Natural killer cell (primary cell): ENCODE measurements around the gene SULT4A1. TPM values are rescaled to one million over a fixed set of nuclear protein-coding genes. Genes with fewer than 3 reads are reported as not detected.

Experiments
- ATAC-seq, 3 donors: fragments of 150-1000 bp in 2 of 3; fragments of 200-7000 bp in 1 of 3; cut with Tn5 transposase; 1 replicate in 1 of 3; 2 replicates in 2 of 3; pipeline ENCODE4 v1.10.0; 2021; ENCODE audit warnings: mild to moderate bottlenecking in 2 of 3, moderate library complexity in 2 of 3
- DNase-seq, 2 donors: peaks; one replicate each; pipeline versions ENCODE4 v3.0.0 to v3.0.0-alpha.2; 2013 to 2021; ENCODE audit warnings: mixed read lengths in 1 of 2
- H3K27ac ChIP-seq: one replicate; pipeline ENCODE4 v1.5.1; 2013; ENCODE audit warnings: mild to moderate bottlenecking, low read length
- H3K27me3 ChIP-seq: one replicate; pipeline ENCODE4 v1.6.1; 2013; ENCODE audit warnings: low read length; ENCODE audit not compliant: control insufficient read depth, insufficient read depth
- H3K36me3 ChIP-seq: one replicate; pipeline ENCODE4 v1.6.1; 2013; ENCODE audit warnings: low read length; ENCODE audit not compliant: control insufficient read depth, insufficient read depth
- H3K4me1 ChIP-seq: one replicate; pipeline ENCODE4 v1.6.1; 2013; ENCODE audit warnings: low read length; ENCODE audit not compliant: control insufficient read depth, insufficient read depth
- H3K4me3 ChIP-seq: one replicate; pipeline ENCODE4 v1.5.1; 2013; ENCODE audit warnings: low read length
- H3K9me3 ChIP-seq: one replicate; pipeline ENCODE4 v1.6.1; 2013; ENCODE audit warnings: low read length; ENCODE audit not compliant: control insufficient read depth, insufficient read depth
- H3K27ac Mint-ChIP-seq, 2 donors: one replicate each; pipeline ENCODE4 v1.8.0; 2022; ENCODE audit warnings: mild to moderate bottlenecking in 2 of 2, mixed read lengths in 2 of 2, moderate library complexity in 1 of 2
- H3K27me3 Mint-ChIP-seq, 2 donors: one replicate each; pipeline ENCODE4 v1.8.0; 2022; ENCODE audit warnings: low read depth in 2 of 2, mixed read lengths in 2 of 2
- H3K36me3 Mint-ChIP-seq: one replicate; pipeline ENCODE4 v1.8.0; 2022; ENCODE audit warnings: mixed read lengths
- H3K4me1 Mint-ChIP-seq, 2 donors: one replicate each; pipeline ENCODE4 v1.8.0; 2022; ENCODE audit warnings: mixed read lengths in 2 of 2
- H3K4me3 Mint-ChIP-seq: one replicate; pipeline ENCODE4 v1.8.0; 2022; ENCODE audit warnings: mild to moderate bottlenecking, moderate library complexity, mixed read lengths
- H3K9me3 Mint-ChIP-seq, 2 donors: one replicate each; pipeline ENCODE4 v1.8.0; 2022; ENCODE audit warnings: mixed read lengths in 2 of 2
- WGBS: methylation state at CpG from one replicate; pipeline ENCODE4 v1.1.7; 2013; ENCODE audit warnings: missing lambda C conversion rate; ENCODE audit not compliant: insufficient coverage; 5-methylcytosine and 5-hydroxymethylcytosine counted together
- intact Hi-C: fragments of 100-400 bp; cut with micrococcal nuclease; formaldehyde crosslinking; loops from one replicate; pipeline ENCODE4 v1.14.2; 2022
- total RNA-seq, 4 donors: library from RNA; stranded (reverse); fragments of 120-200 nt in 1 of 4; gene quantifications; one replicate each; pipeline versions ENCODE4 v1.2.3 to v1.2.4, GENCODE V29; 2013 to 2022
- TF ChIP-seq, protein P1 (sequence below): fragments of 200-600 bp; IDR thresholded peaks from one replicate; pipeline ENCODE4 v1.8.0; 2022; ENCODE audit warnings: antibody characterized with exemption

Gene SULT4A1
- total RNA-seq, 3 donors from 2014 or later (not counting 1 experiment from before 2014, with no cell fraction given), result not detected

DNA sequence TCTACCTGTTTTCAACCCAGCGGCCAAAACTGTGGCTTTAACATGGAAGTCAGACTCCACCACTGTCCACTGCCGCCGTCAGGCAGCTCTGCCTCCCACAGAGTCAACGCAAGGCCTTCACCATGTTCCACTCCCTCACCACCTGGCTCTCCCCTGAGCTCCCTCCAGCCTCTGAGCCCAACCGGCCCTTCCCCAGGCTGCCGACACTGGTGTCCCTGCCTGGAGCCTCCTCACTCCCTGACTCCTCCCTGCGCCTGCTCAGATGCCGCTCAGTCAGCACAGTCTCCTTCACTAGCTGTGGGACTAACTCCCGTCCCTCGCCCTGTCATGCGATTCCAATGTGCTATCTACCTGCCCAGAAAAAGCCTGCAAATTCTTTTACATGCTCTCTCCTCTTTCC is 16.3 kb downstream of the SULT4A1 start:
- H3K9me3 ChIP-seq, result no peaks in the 10 kb centered on the region
- H3K27me3 Mint-ChIP-seq, result peaks cover 0 to 5% of the 10 kb centered on the region in 2 donors
- TF ChIP-seq, protein P1, sequence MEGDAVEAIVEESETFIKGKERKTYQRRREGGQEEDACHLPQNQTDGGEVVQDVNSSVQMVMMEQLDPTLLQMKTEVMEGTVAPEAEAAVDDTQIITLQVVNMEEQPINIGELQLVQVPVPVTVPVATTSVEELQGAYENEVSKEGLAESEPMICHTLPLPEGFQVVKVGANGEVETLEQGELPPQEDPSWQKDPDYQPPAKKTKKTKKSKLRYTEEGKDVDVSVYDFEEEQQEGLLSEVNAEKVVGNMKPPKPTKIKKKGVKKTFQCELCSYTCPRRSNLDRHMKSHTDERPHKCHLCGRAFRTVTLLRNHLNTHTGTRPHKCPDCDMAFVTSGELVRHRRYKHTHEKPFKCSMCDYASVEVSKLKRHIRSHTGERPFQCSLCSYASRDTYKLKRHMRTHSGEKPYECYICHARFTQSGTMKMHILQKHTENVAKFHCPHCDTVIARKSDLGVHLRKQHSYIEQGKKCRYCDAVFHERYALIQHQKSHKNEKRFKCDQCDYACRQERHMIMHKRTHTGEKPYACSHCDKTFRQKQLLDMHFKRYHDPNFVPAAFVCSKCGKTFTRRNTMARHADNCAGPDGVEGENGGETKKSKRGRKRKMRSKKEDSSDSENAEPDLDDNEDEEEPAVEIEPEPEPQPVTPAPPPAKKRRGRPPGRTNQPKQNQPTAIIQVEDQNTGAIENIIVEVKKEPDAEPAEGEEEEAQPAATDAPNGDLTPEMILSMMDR, result no peak
- 90% methylated on average over 11 of the region's 11 CpGs for WGBS
- no peak overlapping the region for H3K27ac ChIP-seq
- no peak overlapping the region for H3K4me3 Mint-ChIP-seq
- no peaks in the 10 kb centered on the region for H3K36me3 Mint-ChIP-seq
- no peak for DNase-seq
- H3K36me3 ChIP-seq, result no peaks in the 10 kb centered on the region
- no peaks in the 10 kb centered on the region for H3K27me3 ChIP-seq
- intact Hi-C loops, result no loop called here
- no peaks in the 10 kb centered on the region for H3K4me1 Mint-ChIP-seq
- no peak overlapping the region for H3K4me3 ChIP-seq
- no peaks in the 10 kb centered on the region for H3K4me1 ChIP-seq
- no peaks in the 10 kb centered on the region for H3K9me3 Mint-ChIP-seq
- no peak for ATAC-seq
- no peak overlapping the region for H3K27ac Mint-ChIP-seq

DNA sequence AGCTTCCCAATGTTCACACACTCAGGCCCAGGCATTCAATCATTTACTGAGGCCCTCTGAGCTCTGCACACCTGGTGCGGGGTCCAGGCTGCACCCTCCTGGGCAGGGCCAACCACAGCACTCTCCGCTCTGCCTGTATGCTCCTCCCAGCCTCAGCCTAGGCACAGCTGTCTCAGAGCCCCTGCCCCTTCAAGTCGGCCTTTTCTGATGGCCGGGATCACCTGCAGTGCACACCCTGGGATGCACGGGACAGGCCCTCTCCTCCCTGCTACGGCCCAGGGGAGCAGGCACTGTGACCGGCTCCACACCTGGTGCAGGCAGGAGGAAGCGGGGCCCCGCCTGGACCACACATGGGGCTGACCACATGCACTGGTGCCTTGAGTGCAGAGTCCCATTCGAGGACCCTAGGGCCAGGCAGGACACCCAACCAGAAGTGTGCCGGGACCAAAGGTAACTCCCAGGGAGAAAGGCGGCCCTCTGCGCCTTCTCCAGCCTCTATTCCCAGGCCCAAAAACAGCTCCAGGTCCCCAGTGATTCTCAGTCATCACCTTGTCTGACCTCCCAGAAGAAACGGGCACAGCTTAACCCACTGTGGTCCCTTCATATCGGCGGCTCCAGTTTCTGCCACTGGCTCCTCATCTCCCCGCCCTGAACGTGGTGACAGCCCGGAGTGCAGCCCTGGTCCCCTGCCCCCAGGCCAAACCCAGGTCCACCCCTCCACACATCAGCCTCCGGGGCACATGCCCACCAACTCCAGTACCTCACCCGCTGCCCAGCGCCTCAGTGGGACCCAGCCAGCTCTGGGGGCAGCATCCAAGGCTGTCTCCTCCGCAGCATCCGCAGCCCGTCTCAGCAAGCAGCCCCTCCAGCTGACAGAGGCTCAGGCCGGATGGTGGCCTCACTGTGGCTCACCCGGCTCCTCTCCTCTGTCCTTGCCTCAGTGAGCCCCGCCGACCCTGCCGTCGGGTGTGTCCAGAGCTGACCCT is 17.5 kb downstream of the SULT4A1 start:
- Histone ChIP-seq H3K36me3 (no peaks in the 10 kb centered on the region), H3K4me1 (no peaks in the 10 kb centered on the region), H3K9me3 (no peaks in the 10 kb centered on the region), H3K27me3 (no peaks in the 10 kb centered on the region), H3K27ac (no peak overlapping the region), H3K4me3 (no peak overlapping the region)
- Mint-ChIP-seq H3K9me3 (no peaks in the 10 kb centered on the region), H3K4me1 (no peaks in the 10 kb centered on the region), H3K27ac (no peak overlapping the region), H3K36me3 (no peaks in the 10 kb centered on the region), H3K4me3 (no peak overlapping the region), H3K27me3 (no peaks in the 10 kb centered on the region)
- DNase-seq (no peak), ATAC-seq (no peak)
- TF ChIP-seq, protein P1, result no peak
- intact Hi-C loops, result no loop called here
- WGBS, result 86% methylated on average over 31 of the region's 31 CpGs

DNA sequence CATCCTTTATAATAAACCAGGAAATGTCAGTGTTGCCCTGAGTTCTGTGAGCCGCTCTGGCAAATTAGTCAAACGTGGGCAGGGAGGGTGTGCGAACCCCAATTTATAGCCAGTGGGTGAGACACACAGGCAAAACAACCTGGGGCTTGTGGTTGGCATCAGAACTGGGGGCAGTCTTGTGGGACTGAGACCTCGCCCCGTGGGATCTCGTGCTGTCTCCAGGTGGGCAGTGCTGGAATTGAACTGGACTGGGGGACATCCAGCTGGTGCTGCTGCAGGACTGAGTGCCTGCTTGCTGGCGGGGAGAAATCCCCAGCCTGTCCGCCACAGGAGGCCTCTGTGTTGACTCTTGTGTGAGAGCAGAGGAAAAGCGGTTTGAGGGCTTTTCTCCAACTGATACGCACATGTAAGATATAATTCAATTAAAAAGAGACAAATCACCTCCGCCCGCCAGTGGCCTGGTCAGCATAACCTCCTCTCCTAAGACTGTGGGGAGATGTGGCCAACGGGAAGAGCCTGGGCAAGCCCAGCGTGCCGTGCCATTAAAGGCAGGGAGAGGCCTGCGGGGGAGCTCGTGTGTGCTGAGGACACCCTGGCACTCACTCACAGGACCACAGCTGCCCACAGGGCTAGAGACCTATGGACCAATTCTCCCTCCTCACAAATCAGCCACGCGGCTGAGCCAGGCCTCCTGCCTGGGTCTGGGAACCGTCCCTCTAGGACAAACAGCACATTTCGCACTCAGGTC is 18.4 kb downstream of the SULT4A1 start:
- intact Hi-C loops, result no loop called here
- no peaks in the 10 kb centered on the region for H3K4me1 Mint-ChIP-seq
- Histone ChIP-seq H3K9me3 (no peaks in the 10 kb centered on the region), H3K4me1 (no peaks in the 10 kb centered on the region), H3K36me3 (no peaks in the 10 kb centered on the region), H3K27me3 (no peaks in the 10 kb centered on the region), H3K27ac (no peak overlapping the region), H3K4me3 (no peak overlapping the region)
- no peak overlapping the region for H3K4me3 Mint-ChIP-seq
- H3K9me3 Mint-ChIP-seq, result no peaks in the 10 kb centered on the region
- no peaks in the 10 kb centered on the region for H3K27me3 Mint-ChIP-seq
- TF ChIP-seq, protein P1, result no peak
- DNase-seq, result no peak
- WGBS, result 89% methylated on average over 21 of the region's 21 CpGs
- H3K36me3 Mint-ChIP-seq, result no peaks in the 10 kb centered on the region
- ATAC-seq, result no peak
- no peak overlapping the region for H3K27ac Mint-ChIP-seq
